Sigmoid colon (tissue), 4 donors: ENCODE measurements around the gene REST.

Experiments used
- EP300 ChIP-seq, 4 donors: sonication (generic); formaldehyde crosslinking; IDR thresholded peaks; one replicate each; pipeline ENCODE4 v1.6.1; 2017; ENCODE audit warnings: antibody characterized with exemption in 4 of 4
- POLR2A ChIP-seq, 2 donors: fragments of 450-650 bp; IDR thresholded peaks; one replicate each; pipeline ENCODE4 v1.6.1; 2016; ENCODE audit warnings: antibody characterized with exemption in 2 of 2, mild to moderate bottlenecking in 2 of 2, moderate library complexity in 2 of 2
- POLR2AphosphoS5 ChIP-seq, 4 donors: sonication (generic); formaldehyde crosslinking; IDR thresholded peaks; one replicate each; pipeline ENCODE4 v1.6.1; 2017; ENCODE audit warnings: antibody characterized with exemption in 4 of 4
- TF ChIP-seq, protein P1 (sequence below), 4 experiments: fragments of 450-650 bp in 3 of 4; fragments of 200-600 bp in 1 of 4; IDR thresholded peaks; one replicate each; pipeline ENCODE4 v1.5.1; 2016 to 2019; ENCODE audit warnings: antibody characterized with exemption in 4 of 4, mild to moderate bottlenecking in 3 of 4, moderate library complexity in 2 of 4

DNA sequence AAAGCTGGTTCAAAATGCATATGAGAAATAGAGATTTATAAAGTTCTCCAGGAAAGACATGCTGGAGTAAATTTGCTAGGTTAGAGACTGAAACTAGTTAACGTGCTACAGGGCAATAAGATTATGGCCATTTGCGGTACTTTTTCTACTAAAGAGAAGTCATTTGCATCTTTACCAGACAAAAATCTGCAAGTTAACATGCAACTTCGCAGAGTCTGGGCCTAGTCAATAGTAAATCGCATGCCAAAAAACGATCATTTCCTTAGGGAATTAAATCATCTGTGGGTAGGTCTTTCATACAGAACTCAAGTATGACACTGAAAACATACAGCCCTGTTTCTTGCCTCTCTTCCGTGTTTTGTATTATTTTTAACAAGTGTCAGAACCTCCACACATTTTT lies 32.8 kb upstream of the REST start:
- TF ChIP-seq POLR2AphosphoS5 (IDR thresholded peaks at IDR 0.05): no peak
- TF ChIP-seq POLR2A (IDR thresholded peaks at IDR 0.05): no peak
- TF ChIP-seq, protein P1, sequence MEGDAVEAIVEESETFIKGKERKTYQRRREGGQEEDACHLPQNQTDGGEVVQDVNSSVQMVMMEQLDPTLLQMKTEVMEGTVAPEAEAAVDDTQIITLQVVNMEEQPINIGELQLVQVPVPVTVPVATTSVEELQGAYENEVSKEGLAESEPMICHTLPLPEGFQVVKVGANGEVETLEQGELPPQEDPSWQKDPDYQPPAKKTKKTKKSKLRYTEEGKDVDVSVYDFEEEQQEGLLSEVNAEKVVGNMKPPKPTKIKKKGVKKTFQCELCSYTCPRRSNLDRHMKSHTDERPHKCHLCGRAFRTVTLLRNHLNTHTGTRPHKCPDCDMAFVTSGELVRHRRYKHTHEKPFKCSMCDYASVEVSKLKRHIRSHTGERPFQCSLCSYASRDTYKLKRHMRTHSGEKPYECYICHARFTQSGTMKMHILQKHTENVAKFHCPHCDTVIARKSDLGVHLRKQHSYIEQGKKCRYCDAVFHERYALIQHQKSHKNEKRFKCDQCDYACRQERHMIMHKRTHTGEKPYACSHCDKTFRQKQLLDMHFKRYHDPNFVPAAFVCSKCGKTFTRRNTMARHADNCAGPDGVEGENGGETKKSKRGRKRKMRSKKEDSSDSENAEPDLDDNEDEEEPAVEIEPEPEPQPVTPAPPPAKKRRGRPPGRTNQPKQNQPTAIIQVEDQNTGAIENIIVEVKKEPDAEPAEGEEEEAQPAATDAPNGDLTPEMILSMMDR (IDR thresholded peaks at IDR 0.05): no peak
- no peak for TF ChIP-seq EP300 (IDR thresholded peaks at IDR 0.05)
